Type B pancreatic cell (in vitro differentiated cells): ENCODE data around the gene SERPIND1. TPM values are rescaled to one million over a fixed set of nuclear protein-coding genes. Genes with fewer than 3 reads are reported as not detected.

Experiments used
- DNase-seq: peaks from one replicate; pipeline ENCODE4 v3.0.0; 2021; ENCODE audit warnings: mixed read lengths; ENCODE audit not compliant: unreplicated experiment; ENCODE audit errors: extremely low spot score
- H3K27ac Mint-ChIP-seq: 2 replicates; pipeline ENCODE4 v1.8.0; 2021; ENCODE audit warnings: mild to moderate bottlenecking, mixed read lengths
- H3K27me3 Mint-ChIP-seq: 2 replicates; pipeline ENCODE4 v1.8.0; 2021; ENCODE audit warnings: mixed read lengths
- H3K36me3 Mint-ChIP-seq: 2 replicates; pipeline ENCODE4 v1.8.0; 2021; ENCODE audit warnings: mixed read lengths
- H3K4me1 Mint-ChIP-seq: one replicate; pipeline ENCODE4 v1.8.0; 2021; ENCODE audit warnings: mixed read lengths; ENCODE audit not compliant: unreplicated experiment
- H3K4me3 Mint-ChIP-seq: 2 replicates; pipeline ENCODE4 v1.8.0; 2021; ENCODE audit warnings: mild to moderate bottlenecking, mixed read lengths
- H3K9me3 Mint-ChIP-seq: 2 replicates; pipeline ENCODE4 v1.8.0; 2021; ENCODE audit warnings: mixed read lengths
- total RNA-seq: library from RNA; stranded (reverse); gene quantifications from 2 replicates; pipeline ENCODE4 v1.2.1, GENCODE V29; 2021; ENCODE audit warnings: low replicate concordance
- TF ChIP-seq, protein P1 (sequence below): fragments of 200-600 bp; sonication (generic); conservative IDR thresholded peaks from 2 replicates; pipeline ENCODE4 v1.5.0; 2021; ENCODE audit warnings: antibody characterized with exemption, mild to moderate bottlenecking

The SERPIND1 gene
- total RNA-seq, 1 donor from 2014 or later, result 7.1 TPM

- DNase-seq, result no peak
- Mint-ChIP-seq H3K36me3 (peaks cover 7% of the 10 kb centered on the region), H3K27me3 (no peaks in the 10 kb centered on the region), H3K9me3 (no peaks in the 10 kb centered on the region), H3K27ac (no peak overlapping the region), H3K4me3 (no peak overlapping the region), H3K4me1 (no peaks in the 10 kb centered on the region)
- TF ChIP-seq, protein P1, sequence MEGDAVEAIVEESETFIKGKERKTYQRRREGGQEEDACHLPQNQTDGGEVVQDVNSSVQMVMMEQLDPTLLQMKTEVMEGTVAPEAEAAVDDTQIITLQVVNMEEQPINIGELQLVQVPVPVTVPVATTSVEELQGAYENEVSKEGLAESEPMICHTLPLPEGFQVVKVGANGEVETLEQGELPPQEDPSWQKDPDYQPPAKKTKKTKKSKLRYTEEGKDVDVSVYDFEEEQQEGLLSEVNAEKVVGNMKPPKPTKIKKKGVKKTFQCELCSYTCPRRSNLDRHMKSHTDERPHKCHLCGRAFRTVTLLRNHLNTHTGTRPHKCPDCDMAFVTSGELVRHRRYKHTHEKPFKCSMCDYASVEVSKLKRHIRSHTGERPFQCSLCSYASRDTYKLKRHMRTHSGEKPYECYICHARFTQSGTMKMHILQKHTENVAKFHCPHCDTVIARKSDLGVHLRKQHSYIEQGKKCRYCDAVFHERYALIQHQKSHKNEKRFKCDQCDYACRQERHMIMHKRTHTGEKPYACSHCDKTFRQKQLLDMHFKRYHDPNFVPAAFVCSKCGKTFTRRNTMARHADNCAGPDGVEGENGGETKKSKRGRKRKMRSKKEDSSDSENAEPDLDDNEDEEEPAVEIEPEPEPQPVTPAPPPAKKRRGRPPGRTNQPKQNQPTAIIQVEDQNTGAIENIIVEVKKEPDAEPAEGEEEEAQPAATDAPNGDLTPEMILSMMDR, result peak; percentile 62
Observed at GRCh38 chr22:20771918-20772625, 1.8 kb upstream of the SERPIND1 start.

DNA sequence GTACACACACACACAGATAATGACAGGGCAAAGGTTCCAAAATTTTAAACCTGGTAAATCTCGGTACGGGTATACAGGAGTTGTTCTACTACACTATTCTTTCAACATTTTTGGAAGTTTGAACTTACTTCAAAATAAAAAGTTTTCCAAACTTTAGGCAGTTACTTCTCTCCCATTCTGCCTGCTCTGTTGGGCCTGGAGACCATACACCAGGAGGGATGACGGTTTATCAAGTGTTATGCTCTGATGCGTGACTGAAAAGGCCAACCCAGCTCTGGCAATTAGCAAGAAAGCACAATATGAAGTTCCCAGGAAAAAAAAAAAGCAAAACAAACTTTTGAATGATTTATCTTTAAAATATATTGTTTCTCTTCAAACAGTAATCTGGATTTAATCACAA, 969 bp downstream of the SERPIND1 start:
- peaks cover 6% of the 10 kb centered on the region for H3K36me3 Mint-ChIP-seq
- H3K27ac Mint-ChIP-seq, result no peak overlapping the region
- peaks cover 7% of the 10 kb centered on the region for H3K4me1 Mint-ChIP-seq
- H3K9me3 Mint-ChIP-seq, result no peaks in the 10 kb centered on the region
- TF ChIP-seq, protein P1, result no peak
- H3K4me3 Mint-ChIP-seq, result no peak overlapping the region
- no peaks in the 10 kb centered on the region for H3K27me3 Mint-ChIP-seq
- no peak for DNase-seq

- no peak for DNase-seq
- H3K4me3 Mint-ChIP-seq, result no peak overlapping the region
- H3K9me3 Mint-ChIP-seq, result no peaks in the 10 kb centered on the region
- TF ChIP-seq, protein P1, result no peak
- no peak overlapping the region for H3K27ac Mint-ChIP-seq
- peaks cover 7% of the 10 kb centered on the region for H3K4me1 Mint-ChIP-seq
- H3K27me3 Mint-ChIP-seq, result no peaks in the 10 kb centered on the region
- peaks cover 5% of the 10 kb centered on the region for H3K36me3 Mint-ChIP-seq
Observed at GRCh38 chr22:20775342-20775895, 1.5 kb downstream of the SERPIND1 start.

DNA sequence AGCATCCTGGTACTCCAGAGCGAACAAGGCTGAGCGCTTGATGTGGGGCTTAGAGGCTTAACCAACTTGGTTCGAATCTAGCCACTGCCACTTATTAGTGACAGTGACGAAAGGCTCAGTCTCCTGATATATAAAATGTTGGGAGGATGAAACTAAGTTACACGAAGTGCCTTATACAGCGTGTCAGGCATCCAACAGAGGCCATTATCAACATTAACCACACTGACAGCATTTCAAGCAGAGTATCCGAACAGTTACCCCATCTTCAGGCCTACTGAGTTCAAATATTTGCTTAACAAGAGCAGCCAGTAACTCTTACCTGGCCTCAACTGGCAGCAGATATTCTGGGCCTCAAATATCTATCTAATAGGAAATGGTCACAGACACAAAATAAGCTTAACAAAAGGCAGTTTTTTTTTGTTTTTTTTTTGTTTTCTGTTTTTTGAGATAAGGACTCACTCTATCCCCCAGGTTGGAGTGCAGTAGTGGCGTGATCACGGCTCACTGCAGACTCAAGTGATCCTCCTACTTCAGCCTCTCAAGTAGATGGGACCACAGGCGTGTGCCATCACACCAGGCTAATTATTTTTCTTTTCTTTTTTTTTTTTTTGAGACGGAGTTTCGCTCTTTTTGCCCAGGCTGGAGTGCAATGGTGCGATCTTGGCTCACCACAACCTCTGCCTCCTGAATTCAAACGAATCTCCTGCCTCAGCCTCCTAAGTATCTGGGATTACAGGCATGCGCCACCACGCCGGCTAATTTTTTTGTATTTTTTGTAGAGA, 2.9 kb downstream of the SERPIND1 start:
- Mint-ChIP-seq H3K27me3 (no peaks in the 10 kb centered on the region), H3K4me1 (peaks cover 7% of the 10 kb centered on the region), H3K4me3 (no peak overlapping the region), H3K27ac (peak overlapping the region; percentile 99), H3K9me3 (no peaks in the 10 kb centered on the region), H3K36me3 (peaks cover 5% of the 10 kb centered on the region)
- TF ChIP-seq, protein P1, result no peak
- no peak for DNase-seq

- Mint-ChIP-seq H3K4me3 (no peak overlapping the region), H3K27ac (peak overlapping the region; percentile 99), H3K4me1 (peaks cover 7% of the 10 kb centered on the region), H3K27me3 (no peaks in the 10 kb centered on the region), H3K9me3 (no peaks in the 10 kb centered on the region), H3K36me3 (peaks cover 5% of the 10 kb centered on the region)
- DNase-seq, result no peak
- TF ChIP-seq, protein P1, result no peak
Observed at GRCh38 chr22:20777420-20778177, 3.7 kb downstream of the SERPIND1 start.
